GM19372 (cell line): Measurements from ENCODE around the gene ATXN2L.
"Not testable (repeated sequence)": the region's sequence is repeated elsewhere in the genome, so short reads cannot be mapped to it uniquely, and the experiment has no call there.

ENCODE experiments used
- ATAC-seq: cut with Tn5 transposase; IDR thresholded peaks from one replicate; pipeline ENCODE4 v1.9.1; 2021; ENCODE audit warnings: mild to moderate bottlenecking, low read depth, moderate library complexity; ENCODE audit not compliant: unreplicated experiment

ATXN2L gene

GRCh38 chr16:28822520-28823290 lies at the start of gene ATXN2L:
ATXN2L (plus strand) TSS chr16:28822999; CDS start chr16:28823260, 261 bp downstream.
- peak; percentile 44 for ATAC-seq

- ATAC-seq = not testable (repeated sequence)
These were observed 41.1 kb upstream of the ATXN2L start for GRCh38 chr16:28781697-28782096.

DNA sequence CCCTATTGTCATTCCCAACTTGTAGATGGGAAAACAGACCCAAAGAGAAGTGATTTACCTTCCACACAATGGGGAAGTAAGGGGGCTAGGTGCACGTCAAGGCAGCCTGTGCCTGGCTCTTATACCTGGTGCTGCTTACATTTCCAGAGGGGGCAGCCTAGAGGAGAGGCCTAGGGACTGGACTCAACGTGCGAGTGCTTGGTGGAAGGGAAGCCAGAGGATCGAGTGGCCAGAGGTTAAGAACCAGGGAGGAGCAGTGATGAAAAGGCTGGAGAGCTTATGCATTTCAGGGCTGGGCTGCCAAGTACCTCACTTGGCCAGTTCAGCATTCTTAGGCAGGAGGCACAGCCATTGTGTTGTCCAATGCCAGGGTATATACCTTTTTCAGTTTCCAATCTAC lies 40.4 kb upstream of the ATXN2L start:
- ATAC-seq = not testable (repeated sequence)

GRCh38 chr16:28802235-28803019 lies 20.4 kb upstream of the ATXN2L start:
- ATAC-seq = not testable (repeated sequence)

DNA sequence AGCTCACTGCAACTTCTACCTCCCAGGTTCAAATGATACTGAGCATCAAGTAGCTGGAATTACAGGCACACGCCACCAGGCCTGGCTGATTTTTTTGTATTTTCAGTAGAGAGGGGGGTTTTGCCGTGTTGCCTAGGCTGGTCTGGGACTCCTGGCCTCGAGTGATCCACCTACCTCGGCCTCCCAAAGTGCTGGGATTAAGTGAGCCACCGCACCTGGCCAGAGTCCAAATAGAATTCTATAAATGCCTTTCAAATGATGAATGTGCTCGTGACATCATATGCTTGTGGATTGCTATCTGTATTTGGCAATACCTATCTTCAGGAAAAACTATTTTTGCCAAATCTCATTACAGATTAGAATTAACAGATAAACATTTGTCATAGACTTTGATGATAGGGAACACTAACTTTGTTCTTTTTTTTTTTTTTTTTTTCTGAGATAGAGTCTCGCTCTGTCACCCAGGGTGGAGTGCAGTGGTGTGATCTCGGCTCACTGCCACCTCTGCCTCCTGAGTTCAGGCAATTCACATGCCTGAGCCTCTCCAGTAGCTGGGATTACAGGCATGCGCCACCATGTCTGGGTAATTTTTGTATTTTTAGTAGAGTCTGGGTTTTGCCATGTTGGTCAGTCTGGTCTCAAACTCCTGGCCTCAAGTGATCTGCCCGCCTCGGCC lies 15.2 kb upstream of the ATXN2L start:
- not testable (repeated sequence) for ATAC-seq

- ATAC-seq = no peak
These were observed 2.8 kb upstream of the ATXN2L start for GRCh38 chr16:28820016-28820415.

- not testable (repeated sequence) for ATAC-seq
These were observed 2.3 kb upstream of the ATXN2L start for GRCh38 chr16:28820546-28820945.

DNA sequence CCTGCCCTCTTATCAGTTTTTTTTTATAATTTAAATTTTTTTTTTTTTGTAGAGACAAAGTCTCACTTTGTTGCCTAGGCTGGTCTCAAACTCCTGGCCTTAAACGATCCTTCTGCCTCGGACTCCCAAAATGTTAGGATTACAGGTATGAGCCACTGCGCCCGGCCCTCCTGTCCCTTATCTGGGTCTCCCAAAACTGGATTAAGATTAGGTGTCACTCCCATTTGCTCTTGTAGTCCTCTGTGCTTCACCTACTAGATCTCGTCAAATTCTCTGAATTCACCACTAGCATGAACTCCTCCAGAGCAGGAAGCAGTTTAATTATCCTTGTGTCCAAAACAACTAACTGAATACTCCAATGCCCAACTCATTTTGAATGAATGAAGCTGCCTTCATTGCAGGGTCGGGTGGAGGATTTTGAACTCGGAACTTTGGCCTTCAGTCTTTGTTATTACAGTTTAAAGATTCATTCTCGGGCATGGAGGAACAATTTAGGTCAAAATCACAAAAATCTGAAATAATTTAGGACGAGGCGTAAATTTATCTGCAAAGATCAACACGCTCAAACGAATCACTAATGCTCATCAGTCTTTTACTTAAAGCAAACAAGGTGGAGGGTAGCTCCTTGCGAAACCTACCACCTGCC lies 802 bp upstream of the ATXN2L start:
- no peak for ATAC-seq

DNA sequence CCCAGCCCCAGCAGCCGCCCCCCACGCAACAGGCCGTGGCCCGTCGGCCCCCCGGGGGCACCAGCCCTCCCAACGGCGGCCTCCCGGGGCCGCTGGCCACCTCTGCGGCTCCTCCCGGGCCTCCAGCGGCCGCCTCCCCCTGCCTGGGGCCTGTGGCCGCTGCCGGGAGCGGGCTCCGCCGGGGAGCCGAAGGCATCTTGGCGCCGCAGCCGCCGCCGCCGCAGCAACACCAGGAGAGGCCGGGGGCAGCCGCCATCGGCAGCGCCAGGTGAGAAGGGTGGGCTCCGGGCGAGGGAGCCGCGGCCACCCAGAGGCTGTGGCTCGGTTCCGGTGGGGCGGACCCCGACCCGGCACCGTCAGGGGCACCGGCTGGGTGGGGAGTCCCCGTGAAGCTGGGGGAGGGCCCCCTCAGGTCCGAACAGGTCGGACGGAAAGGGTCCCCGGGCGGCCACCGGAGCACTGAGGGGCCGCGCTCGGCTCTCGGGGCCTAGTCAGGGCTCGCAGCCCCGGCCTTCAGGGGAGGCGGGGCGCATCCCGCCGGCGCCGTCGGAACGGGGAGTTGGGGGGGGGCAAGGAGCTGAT lies 583 bp downstream of the ATXN2L start:
- peak; percentile 1 for ATAC-seq

GRCh38 chr16:28823873-28824716 lies 1.3 kb downstream of the ATXN2L start:
- peak; percentile 56 for ATAC-seq

DNA sequence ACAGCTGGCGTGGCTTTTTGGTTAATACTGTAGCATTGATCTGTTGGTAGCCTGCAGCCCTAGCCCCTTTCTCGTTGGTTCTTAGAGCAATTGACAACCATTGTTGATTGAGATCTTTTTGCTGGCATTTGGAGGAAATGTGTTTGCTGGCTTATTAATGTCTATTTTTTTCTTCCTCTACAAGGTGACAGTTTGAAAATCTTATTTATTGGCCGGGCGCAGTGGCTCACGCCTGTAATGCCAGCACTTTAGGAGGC lies 1.8 kb downstream of the ATXN2L start:
- no peak for ATAC-seq

DNA sequence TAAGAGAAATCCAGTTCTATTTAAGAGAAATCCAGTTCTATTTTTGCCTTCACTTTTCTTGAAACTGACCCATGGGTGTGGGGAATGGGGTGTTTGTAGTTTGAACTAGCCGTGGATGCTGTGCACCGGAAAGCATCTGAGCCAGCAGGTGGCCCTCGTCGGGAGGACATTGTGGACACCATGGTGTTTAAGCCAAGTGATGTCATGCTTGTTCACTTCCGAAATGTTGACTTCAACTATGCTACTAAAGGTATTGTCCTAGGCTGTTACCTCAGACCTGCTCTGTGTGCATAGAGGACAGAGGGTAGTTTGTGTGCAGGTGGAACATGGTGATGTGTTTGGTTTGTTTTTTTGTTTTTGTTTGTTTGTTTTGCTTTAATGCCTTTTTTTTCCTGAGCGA lies 3.3 kb downstream of the ATXN2L start:
- ATAC-seq = no peak

GRCh38 chr16:28829747-28830146 lies 6.9 kb downstream of the ATXN2L start:
- ATAC-seq = no peak

GRCh38 chr16:28830531-28830930 lies 7.7 kb downstream of the ATXN2L start:
- no peak for ATAC-seq

- ATAC-seq = no peak
These were observed 11.6 kb downstream of the ATXN2L start for GRCh38 chr16:28834349-28834748.

- no peak for ATAC-seq
These were observed 12.4 kb downstream of the ATXN2L start for GRCh38 chr16:28834873-28835863.

DNA sequence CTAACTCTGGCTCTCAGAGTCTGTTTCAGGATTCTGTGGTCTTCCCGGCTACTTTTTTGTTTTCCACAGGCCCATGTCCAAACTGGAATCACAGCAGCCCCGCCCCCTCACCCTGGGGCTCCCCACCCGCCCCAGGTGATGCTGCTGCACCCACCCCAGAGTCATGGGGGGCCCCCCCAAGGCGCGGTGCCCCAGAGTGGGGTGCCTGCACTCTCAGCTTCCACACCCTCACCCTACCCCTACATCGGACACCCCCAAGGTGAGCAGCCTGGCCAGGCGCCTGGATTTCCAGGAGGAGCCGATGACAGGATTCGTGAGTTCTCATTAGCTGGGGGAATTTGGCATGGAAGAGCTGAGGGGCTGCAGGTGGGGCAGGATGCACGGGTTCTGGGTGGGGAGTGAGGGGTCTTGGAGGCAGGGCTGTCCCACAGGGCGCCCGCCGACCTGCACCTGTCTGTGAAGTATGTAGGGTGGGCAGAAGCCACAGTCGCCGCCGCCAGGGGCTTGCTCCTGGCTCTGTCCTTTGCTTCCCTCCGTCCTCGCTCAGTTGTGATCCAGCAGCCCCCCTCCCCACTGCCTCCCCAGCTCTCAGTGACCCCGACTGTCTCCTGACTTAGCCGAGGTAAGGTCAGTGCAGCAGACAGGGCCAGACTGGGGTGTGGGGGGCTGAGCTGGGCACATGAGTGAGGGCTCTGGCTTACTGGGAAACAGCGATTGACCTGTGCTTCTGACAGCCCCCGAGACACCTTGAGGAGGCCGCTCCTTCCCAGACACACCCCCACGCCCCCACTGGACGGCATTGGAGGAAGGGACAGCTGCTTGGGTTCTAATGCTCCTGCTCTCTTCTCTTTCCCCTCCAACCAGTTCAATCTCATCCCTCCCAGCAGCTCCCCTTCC lies 13.3 kb downstream of the ATXN2L start:
- ATAC-seq = no peak

DNA sequence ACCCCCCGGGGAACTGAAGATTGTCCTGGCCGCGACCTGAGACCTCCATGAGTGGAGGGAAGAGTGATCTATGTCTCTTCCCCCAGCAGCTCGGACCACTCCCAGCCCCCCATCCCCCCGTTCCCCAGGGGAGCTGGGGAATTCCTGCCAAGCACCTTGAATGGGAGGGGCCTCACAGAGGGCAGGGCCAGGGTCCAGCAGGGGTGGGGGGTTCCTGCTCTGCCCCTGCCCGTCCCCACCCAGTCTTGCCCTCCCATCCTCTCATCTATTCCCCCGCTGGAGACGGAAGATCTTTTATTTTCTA lies 13.9 kb downstream of the ATXN2L start:
- ATAC-seq = no peak
